GM19324 (cell line): Measurements from ENCODE around the gene PTRH1.

Experiments used
- ATAC-seq: cut with Tn5 transposase; IDR thresholded peaks from one replicate; pipeline ENCODE4 v1.9.1; 2021; ENCODE audit warnings: mild to moderate bottlenecking, moderate library complexity; ENCODE audit not compliant: unreplicated experiment, low FRiP score

Gene PTRH1

DNA sequence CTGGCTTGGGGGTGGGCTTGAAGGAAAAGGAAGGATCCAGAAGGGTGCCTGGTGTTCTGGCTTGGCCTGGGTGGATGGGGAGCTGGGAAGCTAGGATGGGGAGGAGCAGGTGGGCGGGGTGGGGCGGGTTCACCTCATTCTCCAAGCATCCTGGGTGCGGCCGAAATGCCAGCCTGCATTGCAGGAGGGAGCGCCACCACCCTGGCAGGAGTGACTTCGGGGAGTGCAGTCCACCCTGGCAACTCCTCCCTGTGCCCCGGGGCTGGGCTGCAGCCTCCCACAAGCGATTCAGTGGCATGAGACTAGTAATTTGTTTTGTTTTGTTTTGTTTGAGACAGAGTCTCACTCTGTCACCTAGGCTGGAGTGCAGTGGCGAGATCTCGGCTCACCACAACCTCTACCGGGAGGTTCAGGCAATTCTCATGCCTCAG, 5.9 kb upstream of the PTRH1 start:
- ATAC-seq: no peak

DNA sequence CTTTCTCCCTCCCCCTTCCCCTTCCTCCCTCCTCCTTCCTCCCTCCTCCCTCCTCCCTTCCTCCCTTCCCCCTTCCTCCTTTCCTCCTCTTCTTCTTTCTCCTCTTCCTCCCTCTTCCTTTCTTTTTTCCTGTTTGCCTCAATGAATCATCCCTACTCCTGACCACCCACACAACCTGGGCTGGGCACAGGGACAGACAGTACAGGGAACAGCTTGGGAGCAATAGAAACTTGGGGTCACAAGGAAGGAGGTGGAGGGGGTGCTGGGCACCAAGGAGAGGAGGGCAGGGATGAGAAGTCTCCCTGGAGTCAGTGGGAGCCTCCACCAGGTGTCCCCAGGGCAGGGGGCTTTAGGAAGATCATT, 5.4 kb upstream of the PTRH1 start:
- ATAC-seq: no peak

DNA sequence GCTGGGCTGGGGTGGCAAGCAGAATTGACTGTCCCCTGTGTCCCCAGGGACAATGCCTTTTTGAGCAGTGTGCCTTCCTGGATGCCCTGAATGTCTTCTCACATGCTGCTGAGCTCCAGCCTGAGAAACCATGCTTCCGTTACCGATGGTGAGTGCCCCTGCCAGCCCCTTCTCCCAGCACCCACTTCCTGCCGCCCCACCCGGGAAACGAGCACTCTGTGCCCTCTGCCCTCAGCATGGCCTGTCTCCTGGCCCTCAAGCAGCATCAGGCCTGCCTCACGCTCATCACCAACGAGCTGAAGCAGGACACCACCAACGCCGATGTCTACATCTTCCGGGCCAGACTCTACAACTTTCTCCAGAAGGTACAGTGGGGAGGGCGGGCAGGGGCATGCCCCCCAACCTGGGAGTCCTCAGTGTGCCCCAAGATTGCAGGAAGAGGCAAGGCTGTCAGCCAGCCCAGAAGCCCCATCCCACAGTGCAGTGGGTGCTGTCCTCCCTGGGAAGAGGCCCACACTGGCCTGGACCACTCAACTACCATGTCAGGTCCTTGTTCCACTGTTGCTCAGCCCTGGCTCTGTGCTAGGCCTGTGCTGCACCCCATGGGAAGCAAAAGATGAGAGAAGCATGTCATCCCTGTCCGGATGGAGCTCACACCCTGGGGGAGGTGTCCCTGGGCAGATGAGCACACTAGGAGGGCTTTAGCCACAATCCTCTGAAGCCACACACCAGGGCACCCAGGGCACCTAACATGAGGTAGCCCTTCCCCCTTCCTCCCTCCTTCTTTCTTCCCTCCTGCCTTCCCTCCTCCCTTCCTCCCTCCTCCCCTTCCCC, 4.8 kb upstream of the PTRH1 start:
- ATAC-seq: no peak

DNA sequence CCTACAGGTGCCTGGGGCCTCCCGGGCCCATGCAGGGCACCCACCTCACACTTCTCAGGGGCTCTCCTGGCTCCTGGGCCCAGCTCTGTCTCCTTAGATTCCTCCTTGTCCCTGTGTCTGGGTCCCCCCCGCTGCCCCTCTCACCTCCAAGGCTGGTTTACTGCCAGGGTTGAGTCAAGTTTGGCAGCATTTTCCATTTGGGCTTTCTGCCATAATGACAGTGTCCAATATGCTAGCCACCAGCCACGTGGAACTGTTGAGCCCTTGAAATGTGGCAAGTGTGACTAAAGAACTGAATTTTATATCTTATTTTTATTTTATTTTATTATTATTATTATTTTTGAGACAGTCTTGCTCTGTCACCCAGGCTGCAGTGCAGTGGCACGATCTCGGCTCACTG, 2.3 kb upstream of the PTRH1 start:
- no peak for ATAC-seq

DNA sequence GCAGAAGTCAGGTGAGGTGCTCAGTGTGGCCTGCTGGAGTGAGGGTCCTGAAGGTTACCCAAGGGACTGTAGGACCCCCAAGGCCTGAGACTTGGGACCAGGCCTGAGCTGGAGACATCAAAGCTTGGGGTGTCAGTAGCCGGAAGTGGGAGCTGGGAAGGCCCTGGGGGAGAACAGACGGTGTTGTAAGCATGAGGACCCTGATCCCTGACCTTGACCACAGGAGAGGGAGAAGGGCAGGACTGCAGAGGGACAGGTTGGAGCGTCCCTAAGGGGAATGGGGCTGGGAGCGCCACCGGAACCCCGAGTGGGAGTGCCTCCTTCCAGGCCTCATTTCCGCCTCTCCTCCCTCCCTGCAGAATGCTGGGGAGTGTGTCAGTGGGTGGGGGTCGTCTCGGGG, 949 bp upstream of the PTRH1 start:
- ATAC-seq: no peak

DNA sequence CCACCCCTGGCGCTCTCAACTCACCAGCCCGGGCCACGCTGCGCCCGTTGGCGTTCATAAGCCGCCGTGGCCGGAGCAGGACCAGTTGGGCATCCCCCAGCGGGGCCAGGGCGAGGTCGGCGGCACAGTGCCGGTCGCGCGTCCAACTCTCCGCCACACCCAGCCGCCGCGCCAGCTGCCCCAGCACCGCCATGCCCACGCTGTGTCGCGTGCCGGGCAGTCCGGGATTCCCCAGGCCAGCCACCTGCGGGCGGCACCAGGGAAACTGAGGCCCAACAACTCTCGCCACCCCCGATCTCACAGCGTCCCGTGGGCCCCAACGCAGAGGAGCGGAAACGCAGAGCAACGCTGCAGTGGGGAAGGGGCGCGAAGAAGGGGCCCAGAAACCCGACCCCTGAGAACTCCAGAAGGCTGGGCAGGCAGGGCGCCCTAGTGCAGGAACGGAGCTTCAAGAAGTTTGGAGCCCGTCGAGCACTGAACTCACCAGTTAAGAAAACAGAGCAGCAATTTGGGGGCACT, 453 bp downstream of the PTRH1 start:
- ATAC-seq: no peak

DNA sequence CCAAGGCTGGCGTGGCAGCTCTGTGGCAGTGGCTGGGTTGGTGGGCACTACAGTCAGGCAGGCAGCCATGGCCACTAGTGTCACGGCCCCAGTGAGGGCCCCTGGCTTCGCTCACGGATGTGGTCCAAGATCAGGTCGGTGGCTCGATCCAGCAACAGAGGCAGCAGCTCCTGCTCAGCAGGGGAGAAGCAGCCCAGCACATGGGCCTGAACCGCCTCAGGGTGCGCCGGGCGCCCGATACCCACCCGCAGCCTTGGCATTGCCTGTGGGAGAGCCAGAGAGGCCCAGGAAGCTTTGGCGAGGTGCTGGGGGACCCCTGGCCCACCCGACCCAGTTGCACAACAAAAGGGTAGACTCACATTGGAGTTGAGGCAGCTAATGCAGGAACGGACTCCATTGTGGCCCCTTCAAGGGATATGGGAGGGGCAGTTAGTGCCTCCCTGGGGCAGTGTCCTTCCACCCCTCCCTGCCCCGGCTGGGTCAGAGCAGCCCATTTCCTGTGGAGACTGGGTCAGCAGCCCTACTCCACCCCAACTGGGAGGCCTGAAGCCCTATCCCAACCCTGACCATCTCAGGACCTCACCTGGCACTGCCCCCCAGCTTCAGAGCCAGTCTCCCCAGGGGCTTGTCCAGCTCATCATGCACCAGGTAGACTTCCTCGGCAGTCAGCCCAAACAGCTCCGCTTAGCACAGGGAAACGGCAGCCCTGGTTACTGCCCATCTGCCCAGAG, 1.3 kb downstream of the PTRH1 start:
- no peak for ATAC-seq

DNA sequence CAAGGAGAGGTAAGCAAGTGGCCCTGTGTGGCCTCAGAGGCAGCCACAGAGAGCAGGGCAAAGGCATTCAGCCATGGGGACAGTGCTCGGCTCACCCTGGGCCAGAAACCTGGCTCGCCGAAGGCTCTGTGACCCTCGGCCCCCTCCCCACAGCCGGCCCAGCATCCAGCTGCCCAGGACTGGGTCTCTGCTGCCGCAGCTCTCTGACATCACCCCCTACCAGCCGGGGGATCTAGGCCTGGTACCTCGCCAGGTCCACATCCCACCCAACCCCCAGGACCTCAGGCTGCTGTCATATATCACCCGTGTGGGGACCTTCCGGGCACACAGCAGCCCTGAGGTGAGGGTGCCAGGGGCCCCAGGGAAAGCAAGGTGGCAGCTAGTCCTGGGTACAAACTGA, 2.6 kb downstream of the PTRH1 start:
- ATAC-seq: no peak

DNA sequence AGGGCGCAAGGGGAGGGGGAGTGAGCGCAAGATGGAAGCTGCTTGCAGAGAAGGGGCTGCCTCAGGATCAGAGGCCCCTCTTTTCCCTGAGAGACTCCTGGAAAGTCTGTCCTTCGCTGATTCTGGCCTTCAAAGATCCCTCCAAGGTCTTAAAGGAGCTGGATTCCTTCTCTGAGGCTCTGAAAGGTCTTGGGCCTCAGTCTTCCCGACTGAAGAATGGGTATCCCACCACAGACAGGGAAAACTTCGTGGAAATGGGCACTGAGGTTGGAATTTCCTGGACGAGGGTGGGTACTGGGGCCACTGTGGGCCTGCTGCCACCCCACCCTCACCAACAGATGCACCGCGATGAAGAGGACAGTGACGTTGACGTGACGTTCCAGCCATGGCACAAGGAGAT, 3.1 kb downstream of the PTRH1 start:
- ATAC-seq: no peak

DNA sequence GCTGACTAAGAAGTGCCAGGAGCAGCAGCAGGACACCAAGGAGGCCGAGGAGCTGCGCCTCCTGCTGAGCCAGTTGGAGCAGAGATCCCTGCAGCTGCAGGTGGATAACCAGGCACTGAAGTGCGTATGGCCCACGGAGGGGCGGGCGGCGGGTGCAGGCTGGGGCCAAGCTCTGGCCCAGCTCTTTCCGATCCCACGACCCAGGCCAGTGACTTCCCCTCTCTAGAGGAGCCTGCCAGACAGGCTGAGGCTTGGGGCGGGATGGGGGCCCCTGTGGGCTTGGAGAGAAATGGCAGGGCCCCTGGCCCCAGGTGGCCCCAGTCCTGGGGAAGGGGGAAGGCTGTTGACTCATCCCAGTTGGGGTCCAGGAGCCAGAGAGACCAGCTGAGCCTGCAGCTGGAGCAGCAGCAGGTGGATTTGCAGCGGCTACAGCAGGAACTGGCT, 3.6 kb downstream of the PTRH1 start:
- ATAC-seq: no peak

DNA sequence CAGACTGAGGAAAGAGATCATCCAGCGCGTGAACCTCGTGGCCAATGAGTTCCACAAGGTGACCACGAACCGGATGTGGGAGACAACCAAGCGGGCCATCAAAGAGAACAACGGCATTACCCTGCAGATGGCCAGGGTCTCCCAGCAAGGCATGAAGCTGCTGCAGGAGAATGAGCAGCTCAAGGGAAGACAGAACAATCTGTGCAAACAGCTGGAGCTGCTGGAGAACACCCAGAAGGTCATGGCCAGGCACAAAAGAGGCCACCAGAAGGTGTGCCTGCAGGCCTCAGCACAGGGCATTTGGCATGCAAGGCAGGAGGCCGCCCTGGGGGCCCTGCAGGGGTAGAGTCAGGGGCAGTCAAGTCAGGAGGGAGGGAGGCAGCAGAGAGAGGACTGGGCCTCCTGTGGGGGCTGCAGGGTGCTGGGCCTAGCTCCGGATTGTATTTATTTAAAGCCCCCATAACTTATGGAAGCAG, 4.2 kb downstream of the PTRH1 start:
- no peak for ATAC-seq

DNA sequence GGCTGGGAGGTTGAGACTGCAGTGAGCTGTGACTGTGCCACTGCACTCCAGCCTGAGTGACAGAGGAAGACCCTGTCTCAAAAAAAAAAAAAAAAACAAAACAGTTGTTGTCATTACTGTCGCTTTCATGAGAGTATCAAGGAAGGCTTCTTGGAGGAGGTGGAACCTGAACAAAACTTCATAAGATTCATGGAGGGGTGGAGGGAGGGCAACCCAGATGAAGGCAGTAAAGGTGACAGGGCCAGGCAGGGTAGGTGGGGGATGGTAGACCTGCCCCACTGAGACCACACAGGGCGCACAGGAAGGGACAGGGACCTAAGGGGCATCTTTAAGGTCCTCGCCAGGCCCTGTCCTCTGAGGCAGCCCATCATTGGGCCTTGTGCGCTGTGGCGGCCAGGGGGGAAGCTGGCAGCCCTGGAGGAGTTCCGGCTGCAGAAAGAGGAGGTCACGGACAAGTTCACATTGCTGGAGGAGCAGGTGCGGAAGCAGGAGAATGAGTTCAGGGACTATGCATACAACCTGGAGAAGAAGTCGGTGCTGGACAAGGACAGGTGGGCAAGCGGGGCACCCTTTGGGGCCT, 5.2 kb downstream of the PTRH1 start:
- no peak for ATAC-seq

DNA sequence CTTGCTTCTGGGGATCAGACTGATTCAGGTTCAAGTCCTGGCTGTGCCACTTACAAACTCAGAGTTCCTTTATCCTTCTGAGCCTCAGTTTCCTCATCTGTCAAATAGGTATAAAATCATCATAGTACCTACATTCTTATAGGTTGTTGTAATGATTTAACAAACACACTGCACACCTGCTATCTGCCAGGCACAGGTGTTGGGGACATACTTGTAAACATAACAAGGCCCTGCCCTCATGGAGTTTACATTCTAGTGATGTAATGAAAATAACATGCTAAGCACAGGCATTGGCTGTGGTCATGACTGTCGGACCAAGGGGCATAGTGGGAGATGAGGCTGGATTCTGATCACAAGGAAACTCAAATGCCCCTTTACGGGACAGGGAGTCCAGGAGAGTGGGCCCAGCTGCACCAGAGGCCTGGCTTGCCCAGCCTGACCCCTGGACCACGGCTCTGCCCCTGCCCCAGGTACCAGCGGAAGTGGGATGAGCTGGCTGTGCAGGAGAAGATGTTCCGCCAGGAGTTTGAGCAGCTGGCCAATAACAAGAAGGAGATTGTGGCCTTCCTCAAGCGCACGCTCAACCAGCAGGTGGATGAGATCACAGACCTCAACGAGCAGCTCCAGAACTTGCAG, 6.4 kb downstream of the PTRH1 start:
- no peak for ATAC-seq

DNA sequence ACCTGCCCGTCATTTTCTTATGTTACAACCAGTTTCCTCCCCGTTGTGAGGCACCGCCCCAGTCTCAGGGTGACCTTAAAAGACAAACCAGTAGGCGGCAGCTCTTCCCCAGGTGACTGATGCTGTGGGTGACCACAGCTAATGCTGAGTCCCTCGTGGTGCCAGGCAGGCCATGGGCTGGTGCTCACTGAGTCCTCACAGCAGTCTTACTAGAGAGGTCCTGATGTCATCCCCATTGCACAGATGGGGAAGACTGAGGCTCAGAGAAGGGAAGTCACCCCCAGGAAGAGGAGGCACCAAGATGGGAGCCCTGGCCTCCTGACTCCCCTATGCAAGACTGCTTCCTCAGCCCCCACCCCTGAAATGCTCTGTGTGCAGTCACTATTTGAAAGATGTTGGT, 7.7 kb downstream of the PTRH1 start:
- no peak for ATAC-seq

DNA sequence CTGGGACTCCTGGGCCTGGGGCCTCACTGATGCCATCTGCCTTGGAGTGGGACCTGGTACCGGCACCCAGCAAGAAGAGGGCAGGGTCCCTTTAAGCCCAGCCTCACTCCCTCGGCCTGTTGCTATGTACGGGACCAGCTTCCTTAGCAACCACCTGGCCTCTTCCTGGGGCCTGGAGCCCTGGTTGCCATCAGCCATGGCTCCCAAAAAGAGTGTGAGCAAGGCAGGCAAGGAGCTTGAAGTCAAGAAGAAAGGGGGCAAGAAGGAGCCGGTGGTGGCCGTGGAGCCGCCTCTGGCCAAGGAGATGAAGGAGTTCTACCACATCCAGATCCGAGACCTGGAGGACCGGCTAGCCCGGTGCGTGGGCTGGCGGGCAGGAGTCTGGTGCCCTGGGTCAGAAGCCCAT, 8.6 kb downstream of the PTRH1 start, which contains the start of gene CFAP157:
Gene CFAP157, plus strand, starts transcription at position 153 of the 406 bp plus-strand sequence. Its CDS starts 44 bp downstream, at position 197.
- ATAC-seq: no peak

DNA sequence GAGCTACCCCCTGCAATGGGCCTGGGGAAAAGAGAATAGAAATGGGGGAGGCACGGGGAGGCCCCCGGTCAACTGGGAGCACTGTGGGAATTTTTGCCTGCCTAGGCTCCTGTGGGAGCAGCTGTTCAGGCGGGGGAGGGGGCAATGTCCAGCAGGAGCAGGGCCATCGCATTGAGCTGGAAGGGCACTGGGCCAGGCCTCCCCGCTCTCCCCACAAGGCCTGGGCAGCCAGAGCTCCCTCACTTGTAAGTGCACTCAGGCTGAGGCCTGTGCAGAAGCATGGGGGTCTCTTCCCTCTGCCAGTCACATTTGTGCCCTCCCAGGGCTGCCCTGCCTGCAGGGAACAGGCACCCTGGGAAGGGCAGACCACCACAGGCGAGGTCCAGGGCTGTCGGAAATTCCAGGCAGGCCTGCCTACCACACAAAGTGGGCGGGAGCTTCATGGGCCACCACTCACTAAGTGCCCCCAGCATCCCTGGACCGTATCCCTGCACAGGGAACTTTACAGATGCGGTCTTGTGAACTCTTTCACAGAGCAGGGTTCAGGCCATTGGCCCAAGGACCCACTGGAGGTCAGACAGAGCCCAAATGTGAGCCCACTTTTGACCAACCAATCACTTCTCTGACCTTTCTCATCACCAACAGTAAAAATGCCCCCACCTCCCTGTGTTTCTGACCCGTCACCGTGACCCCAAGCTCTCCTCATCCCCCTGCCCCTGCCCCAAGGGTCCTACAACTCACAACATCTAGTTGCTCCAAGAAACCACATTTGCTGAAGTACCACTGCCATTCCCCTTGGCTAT, 9.7 kb downstream of the PTRH1 start:
- no peak for ATAC-seq

DNA sequence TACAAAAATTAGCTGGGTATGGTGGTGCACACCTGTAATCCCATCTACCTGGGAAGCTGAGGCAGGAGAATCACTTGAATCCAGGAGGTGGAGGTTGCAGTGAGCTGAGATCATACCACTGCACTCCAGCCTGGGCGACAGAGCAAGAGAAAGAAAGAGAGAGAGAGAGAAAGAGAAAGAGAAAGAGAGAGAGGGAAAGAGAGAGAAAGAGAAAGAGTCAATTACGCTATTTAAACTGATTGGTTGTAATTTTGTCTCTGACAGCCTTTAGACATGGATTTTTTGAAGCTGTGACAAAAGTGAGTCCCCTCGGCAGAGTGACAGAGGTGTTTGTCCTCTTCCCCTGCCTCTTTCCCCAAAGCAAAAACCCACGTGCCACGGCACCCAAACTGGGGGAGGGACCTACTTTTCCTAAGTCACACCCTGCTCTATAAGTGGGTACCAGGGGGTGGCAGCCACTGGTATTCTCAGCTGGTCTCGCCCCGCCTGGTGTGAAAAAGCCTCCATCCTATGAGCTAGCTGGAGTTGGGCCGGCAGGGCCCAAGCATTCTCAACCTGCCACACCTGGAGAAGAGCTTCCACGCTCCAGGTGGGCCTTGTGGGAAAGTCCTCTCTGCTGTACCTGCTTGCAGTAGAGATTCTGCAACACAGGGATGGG, 12.0 kb downstream of the PTRH1 start:
- ATAC-seq: no peak

DNA sequence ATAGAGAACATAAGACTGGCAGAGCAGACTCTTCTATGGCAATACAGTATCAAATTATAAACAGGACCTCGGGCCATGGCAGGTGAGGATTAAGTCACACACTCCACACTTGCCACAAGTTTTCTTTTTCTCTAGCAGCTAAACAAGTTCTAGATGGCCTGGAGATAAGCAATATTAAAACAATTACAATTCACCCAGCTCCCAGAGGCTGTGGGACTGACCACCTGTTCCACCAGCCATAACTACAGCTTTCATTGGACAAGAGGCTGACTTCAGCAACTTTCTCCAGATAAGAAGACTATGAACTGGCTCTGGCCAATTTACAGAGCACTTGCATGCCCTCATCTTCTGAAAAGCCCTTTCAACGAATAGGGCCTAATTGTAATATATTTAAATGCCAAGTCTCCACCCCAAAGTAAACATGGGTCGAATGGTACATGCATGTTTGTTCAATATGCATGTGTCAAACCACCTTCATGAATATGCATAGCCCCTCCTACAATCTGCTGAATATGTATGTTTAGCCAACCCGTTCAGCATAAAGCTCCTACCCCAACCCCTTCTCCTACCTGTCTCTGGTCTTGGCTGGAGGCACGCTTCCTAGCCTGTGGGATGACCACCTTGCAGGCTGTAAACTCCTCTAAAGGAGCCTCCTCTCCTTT, 14.7 kb downstream of the PTRH1 start:
- no peak for ATAC-seq

DNA sequence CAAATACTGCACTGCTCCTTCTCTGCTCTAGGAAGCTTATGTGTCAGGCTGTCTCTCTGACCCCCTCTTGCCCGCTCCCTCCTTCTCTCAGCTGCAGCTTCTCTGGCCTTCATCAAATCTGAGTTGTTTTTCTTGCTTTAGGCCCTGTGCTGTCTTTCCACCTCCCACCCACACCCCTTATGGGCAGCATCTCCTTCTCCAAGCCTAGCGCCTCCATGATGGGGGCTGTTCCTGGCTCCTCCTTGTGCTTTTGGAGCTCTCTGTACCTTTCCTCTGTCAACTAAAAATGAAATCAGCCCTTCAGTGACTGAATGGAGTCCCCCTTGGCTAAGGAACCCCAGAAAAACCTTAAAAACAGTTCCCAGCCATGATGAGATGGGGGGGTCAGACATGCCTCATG, 15.3 kb downstream of the PTRH1 start:
- no peak for ATAC-seq
